HTERT RPE-1 (cell line): Measurements from ENCODE around the gene HMGXB4.

Experiments
- in situ Hi-C: fragments of 300-500 bp; cut with MboI; formaldehyde crosslinking; loops from 4 replicates; pipeline ENCODE4 v1.14.3; 2020; ENCODE audit warnings: low sequenced_read_pairs

HMGXB4 gene

GRCh38 chr22:35310556-35311550, 53.6 kb downstream of the HMGXB4 start:
- in situ Hi-C loops = no loop called here

- in situ Hi-C loops = no loop called here
Measured at GRCh38 chr22:35311551-35311999, 54.3 kb downstream of the HMGXB4 start.

GRCh38 chr22:35312198-35313059, 55.1 kb downstream of the HMGXB4 start:
- in situ Hi-C loops = no loop called here

GRCh38 chr22:35313311-35314121, 56.2 kb downstream of the HMGXB4 start:
- in situ Hi-C loops = no loop called here

- in situ Hi-C loops = no loop called here
Measured at GRCh38 chr22:35314161-35314942, 57.1 kb downstream of the HMGXB4 start.

GRCh38 chr22:35315141-35315854, 58.0 kb downstream of the HMGXB4 start:
- in situ Hi-C loops = no loop called here

GRCh38 chr22:35315855-35316745, 58.8 kb downstream of the HMGXB4 start:
- in situ Hi-C loops = no loop called here

GRCh38 chr22:35316751-35317150, 59.5 kb downstream of the HMGXB4 start:
- in situ Hi-C loops = no loop called here

- in situ Hi-C loops = no loop called here
Measured at GRCh38 chr22:35317680-35318290, 60.5 kb downstream of the HMGXB4 start.

- in situ Hi-C loops = no loop called here
Measured at GRCh38 chr22:35318346-35319215, 61.3 kb downstream of the HMGXB4 start.

GRCh38 chr22:35319244-35319985, 62.1 kb downstream of the HMGXB4 start:
- in situ Hi-C loops = no loop called here

GRCh38 chr22:35322126-35322525, 64.8 kb downstream of the HMGXB4 start:
- in situ Hi-C loops = no loop called here

- in situ Hi-C loops = no loop called here
Measured at GRCh38 chr22:35322893-35323292, 65.6 kb downstream of the HMGXB4 start.

- in situ Hi-C loops = no loop called here
Measured at GRCh38 chr22:35323305-35323704, 66.0 kb downstream of the HMGXB4 start.

GRCh38 chr22:35324067-35324466, 66.8 kb downstream of the HMGXB4 start:
- in situ Hi-C loops = no loop called here

GRCh38 chr22:35324762-35325161, 67.5 kb downstream of the HMGXB4 start:
- in situ Hi-C loops = no loop called here
